HuH-7 (cell line): ENCODE results near the gene RELN.
A peak's percentile ranks its signal among the peaks of the same experiment; 100 is the strongest.
"Not testable (repeated sequence)": the region's sequence is repeated elsewhere in the genome, so short reads cannot be mapped to it uniquely, and the experiment has no call there.

Source experiments
- DNase-seq: peaks from one replicate; pipeline ENCODE4 v3.0.0; 2011; ENCODE audit warnings: low spot score

RELN gene

GRCh38 chr7:103560136-103560535, 429.3 kb downstream of the RELN start:
- no peak for DNase-seq

DNA sequence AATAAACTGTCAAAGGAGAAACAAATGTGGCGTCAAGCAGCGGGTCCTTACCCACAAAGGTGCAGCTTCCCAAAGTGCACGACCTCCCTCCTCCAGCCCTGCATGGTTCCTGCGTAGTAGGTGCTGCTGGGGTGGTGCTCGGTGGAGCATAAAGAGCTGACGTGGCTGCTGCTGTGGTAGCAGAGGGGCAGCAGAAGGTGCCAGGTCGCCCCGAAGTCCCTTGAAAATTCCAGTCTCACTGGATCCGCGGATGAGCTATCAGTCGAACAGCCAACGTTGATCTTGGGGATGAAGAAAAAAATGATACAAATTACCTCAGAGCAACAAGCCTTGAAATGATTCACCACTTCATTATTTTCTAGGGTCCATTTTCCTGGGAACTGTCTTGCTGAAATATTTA, 438.4 kb downstream of the RELN start:
- no peak for DNase-seq

- DNase-seq: no peak
These were observed 439.7 kb downstream of the RELN start for GRCh38 chr7:103549786-103550185.

- DNase-seq: no peak
These were observed 441.8 kb downstream of the RELN start for GRCh38 chr7:103547451-103548284.

DNA sequence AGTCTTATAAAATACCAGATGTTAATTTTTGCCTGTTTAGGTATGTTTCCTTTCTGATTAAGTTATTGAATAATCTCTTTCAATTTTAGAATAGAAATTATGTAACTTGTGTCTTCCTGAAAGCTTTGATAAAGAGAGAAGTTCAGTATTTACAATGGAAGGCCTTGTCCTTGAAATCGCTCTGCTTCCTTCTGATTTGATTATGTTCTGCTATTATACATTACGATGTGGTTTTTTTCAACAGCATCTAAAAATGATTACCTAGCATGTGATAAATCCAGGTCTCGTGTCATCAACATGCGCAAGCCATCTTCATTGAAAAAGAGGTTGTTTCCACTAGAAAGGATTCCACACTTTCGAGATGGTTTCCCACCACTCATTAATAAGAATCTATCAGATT, 447.0 kb downstream of the RELN start:
- DNase-seq: no peak

- no peak for DNase-seq
These were observed 447.5 kb downstream of the RELN start for GRCh38 chr7:103541947-103542346.

DNA sequence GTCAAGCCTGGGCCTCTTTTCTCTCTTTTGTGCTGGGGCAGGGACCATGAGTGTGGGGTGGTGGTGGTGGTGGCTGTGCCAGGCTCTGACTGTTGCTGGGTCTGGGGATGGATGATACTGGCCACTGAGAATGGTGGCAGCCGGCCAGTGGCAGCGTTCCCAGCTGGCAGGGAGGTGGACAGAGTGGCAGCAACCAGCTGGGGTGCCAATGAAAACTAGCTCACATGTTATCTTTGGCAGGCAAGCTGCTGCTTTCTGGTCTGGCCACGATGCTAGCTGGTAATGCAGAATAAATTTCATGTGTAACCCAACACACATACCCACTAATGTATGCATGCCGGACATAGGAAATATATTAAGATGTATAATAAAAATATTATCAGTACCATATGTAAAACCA, 448.4 kb downstream of the RELN start:
- no peak for DNase-seq

DNA sequence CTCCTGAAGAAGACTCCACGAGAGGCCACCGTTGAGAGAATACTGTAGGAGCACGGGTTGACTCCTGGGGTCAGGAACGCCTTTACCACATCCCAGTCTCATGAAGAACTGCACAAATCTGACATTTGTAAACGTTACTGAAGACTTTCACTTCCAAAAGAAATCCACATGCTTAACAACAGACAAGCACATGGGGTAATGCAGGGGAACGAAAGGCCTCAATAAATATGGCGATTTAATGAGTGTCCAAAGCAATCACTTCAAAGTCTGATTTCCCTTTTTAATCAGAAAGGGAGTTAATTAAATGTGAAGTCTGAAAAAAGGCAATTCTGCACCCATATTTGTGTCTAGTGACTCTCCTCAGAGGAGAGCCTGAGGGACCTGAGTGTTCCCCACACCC, 449.1 kb downstream of the RELN start:
- DNase-seq: no peak

DNA sequence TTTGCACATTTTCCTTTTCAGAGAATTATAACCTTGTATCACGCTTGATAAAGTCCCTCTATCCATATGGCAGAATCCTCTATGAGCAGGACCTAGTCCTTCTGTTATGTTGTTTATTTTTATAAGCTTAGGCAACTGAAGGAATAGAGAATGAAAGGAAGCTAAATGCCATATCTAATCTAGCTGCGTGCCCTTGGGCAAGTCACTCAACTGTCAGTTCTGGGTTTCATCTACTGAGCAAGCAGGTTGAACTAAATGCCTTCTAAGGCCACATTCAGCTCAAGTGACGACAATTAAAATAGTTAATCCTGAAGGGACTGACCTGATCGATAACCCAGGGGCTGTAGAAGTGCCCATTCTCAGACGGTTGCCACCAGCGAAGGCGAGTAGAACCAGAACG, 449.6 kb downstream of the RELN start:
- DNase-seq: no peak

GRCh38 chr7:103538964-103539709, 450.3 kb downstream of the RELN start:
- DNase-seq: no peak

- DNase-seq: no peak
These were observed 455.7 kb downstream of the RELN start for GRCh38 chr7:103533761-103534160.

- DNase-seq: no peak
These were observed 456.5 kb downstream of the RELN start for GRCh38 chr7:103532955-103533354.

- DNase-seq: no peak
These were observed 461.3 kb downstream of the RELN start for GRCh38 chr7:103528152-103528551.

- DNase-seq: no peak
These were observed 463.5 kb downstream of the RELN start for GRCh38 chr7:103525937-103526336.

GRCh38 chr7:103524042-103524907, 465.2 kb downstream of the RELN start:
- peak; percentile 39 for DNase-seq

- no peak for DNase-seq
These were observed 467.5 kb downstream of the RELN start for GRCh38 chr7:103521937-103522336.

DNA sequence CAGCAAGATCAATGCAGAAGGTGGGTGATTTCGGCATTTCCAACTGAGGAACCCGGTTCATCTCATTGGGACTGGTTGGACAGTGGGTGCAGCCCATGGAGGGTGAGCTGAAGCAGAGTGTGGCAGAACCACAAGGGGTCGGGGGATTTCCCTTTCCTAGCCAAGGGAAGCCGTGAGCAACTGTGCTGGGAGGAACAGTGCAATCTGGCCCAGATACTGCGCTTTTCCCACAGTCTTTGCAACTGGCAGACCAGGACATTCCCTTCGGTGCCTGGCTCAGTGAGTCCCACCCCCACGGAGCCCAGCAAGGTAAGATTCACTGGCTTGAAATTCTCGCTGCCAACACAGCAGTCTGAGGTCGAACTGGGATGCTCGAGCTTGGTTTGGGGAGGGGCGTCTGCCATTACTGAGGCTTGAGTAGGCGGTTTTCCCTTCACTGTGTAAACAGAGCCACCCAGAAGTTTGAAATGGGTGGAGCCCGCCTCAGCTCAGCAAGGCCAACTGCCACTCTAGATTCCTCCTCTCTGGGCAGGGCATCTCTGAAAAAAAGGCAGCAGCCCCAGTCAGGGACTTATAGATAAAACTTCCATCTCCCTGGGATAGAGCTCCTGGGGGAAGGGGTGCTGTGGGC, 484.8 kb downstream of the RELN start:
- no peak for DNase-seq

- no peak for DNase-seq
These were observed 488.3 kb downstream of the RELN start for GRCh38 chr7:103501206-103501605.

GRCh38 chr7:103499976-103500375, 489.5 kb downstream of the RELN start:
- no peak for DNase-seq

DNA sequence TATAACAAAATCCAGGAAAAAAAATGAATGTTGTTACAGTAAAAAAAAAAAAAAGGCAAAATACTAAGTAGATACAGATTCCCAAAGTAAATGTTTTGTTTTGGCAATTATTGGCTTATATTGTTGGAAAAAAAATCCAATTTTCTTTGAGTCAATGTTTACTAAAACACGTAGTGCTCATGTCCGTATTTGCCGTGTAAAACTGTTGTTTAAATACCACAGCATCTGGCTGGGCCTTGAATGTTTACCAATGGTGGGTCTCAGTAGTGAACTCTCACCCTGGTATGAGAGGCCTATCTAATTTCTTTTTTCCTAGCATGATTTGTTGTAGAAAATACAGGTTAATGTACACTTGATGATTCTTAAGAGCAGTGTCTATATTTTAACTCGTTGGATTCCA, 502.0 kb downstream of the RELN start:
- DNase-seq: peak; percentile 49

DNA sequence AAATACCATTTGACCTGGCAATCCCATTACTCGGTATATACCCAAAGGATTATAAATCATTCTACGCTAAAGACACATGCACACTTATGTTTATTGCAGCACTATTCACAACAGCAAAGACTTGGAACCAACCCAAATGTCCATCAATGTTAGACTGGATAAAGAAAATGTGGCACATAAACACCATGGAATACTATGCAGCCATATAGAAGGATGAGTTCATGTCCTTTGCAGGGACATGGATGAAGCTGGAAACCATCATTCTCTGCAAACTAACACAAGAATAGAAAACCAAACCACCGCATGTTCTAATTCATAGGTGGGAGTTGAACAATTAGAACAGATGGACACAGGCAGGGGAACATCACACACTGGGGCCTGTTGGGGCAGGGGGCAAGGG, 502.6 kb downstream of the RELN start:
- DNase-seq: not testable (repeated sequence)

GRCh38 chr7:103480771-103481170, 508.7 kb downstream of the RELN start:
- no peak for DNase-seq
